GM12878 (cell line): ENCODE results near the gene VWA3B. TPM values are rescaled to one million over a fixed set of nuclear protein-coding genes. Genes with fewer than 3 reads are reported as not detected.

Experiments
- ATAC-seq: fragments of 200-7000 bp; cut with Tn5 transposase; 3 replicates; pipeline ENCODE4 v1.9.1; 2020; ENCODE audit warnings: mild to moderate bottlenecking, moderate library complexity
- BruUV-seq: library from RNA; stranded (reverse); fragments of 400-500 nt; replicated peaks from 2 replicates; lab custom pipeline; 2021; lab: Mats Ljungman, UMichigan
- CTCF ChIA-PET: fragments of 300-600 bp; sonication (Branson Sonifier 250); formaldehyde crosslinking; extraction: SDS; loops from one replicate; lab custom pipeline; 2021; ENCODE audit warnings: inconsistent platforms; lab: Yijun Ruan, JAX
- POLR2A ChIA-PET: fragments of 350-600 bp; formaldehyde crosslinking; extraction: SDS; loops from one replicate; lab custom pipeline; 2021; ENCODE audit warnings: inconsistent platforms; lab: Charles Lee
- RAD21 ChIA-PET: fragments of 300-600 bp; sonication (Branson Sonifier 250); formaldehyde crosslinking; loops from one replicate; lab custom pipeline; 2023; ENCODE audit warnings: antibody characterized with exemption; ENCODE audit not compliant: unreplicated experiment; lab: Charles Lee
- SMC1A ChIA-PET: fragments of 300-600 bp; sonication (Branson Sonifier 250); formaldehyde crosslinking; loops from one replicate; lab custom pipeline; 2023; ENCODE audit not compliant: unreplicated experiment, uncharacterized antibody; lab: Charles Lee
- DNase-seq: peaks from one replicate; pipeline ENCODE4 v3.0.0-alpha.2; 2011; ENCODE audit warnings: low read depth, low spot score
- FAIRE-seq: peaks from 3 replicates; lab custom pipeline; 2011; peaks lifted over from hg19 to GRCh38; lab: Jason Lieb, UNC
- H2AFZ ChIP-seq: 2 replicates; pipeline ENCODE4 v1.6.0; 2011; ENCODE audit warnings: low read depth, low read length, control low read depth; ENCODE audit not compliant: control insufficient read depth
- H3K27ac ChIP-seq: 2 replicates; pipeline ENCODE4 v1.5.1; 2011; ENCODE audit warnings: control low read depth; ENCODE audit not compliant: control insufficient read depth, insufficient read depth
- H3K27me3 ChIP-seq, 2 experiments: replicated peaks in 1 of 2; 2 replicates each; pipeline versions ENCODE4 v1.6.0 to v1.6.1; 2011; ENCODE audit warnings: low read length in 1 of 2; ENCODE audit not compliant: control insufficient read depth in 2 of 2, insufficient read depth in 2 of 2
- H3K36me3 ChIP-seq, 2 experiments: 2 replicates each; pipeline ENCODE4 v1.5.1; 2011; ENCODE audit warnings: low read length in 1 of 2; ENCODE audit not compliant: control insufficient read depth in 2 of 2, insufficient read depth in 2 of 2
- H3K4me1 ChIP-seq: 2 replicates; pipeline ENCODE4 v1.6.1; 2011; ENCODE audit warnings: mild to moderate bottlenecking, low read length, moderate library complexity, mixed read lengths; ENCODE audit not compliant: control insufficient read depth, insufficient read depth
- H3K4me2 ChIP-seq: 2 replicates; pipeline ENCODE4 v1.6.0; 2011; ENCODE audit warnings: control low read depth; ENCODE audit not compliant: control insufficient read depth, insufficient read depth
- H3K4me3 ChIP-seq: fragments of 200-600 bp; sonication (generic); 2 replicates; pipeline ENCODE4 v1.5.1; 2016
- H3K79me2 ChIP-seq: 2 replicates; pipeline ENCODE4 v1.6.0; 2011; ENCODE audit warnings: low read length; ENCODE audit not compliant: control insufficient read depth, insufficient read depth
- H3K9ac ChIP-seq: 2 replicates; pipeline ENCODE4 v1.8.0; 2011; ENCODE audit warnings: low read length, control low read depth, mixed read lengths; ENCODE audit not compliant: control insufficient read depth, insufficient read depth
- H3K9me3 ChIP-seq: replicated peaks from 3 replicates; pipeline ENCODE4 v1.5.1; 2011; ENCODE audit warnings: mild to moderate bottlenecking, low read length; ENCODE audit not compliant: control insufficient read depth, insufficient read depth
- H4K20me1 ChIP-seq: 2 replicates; pipeline ENCODE4 v1.6.0; 2011; ENCODE audit not compliant: control insufficient read depth, insufficient read depth
- NR2F1 ChIP-seq: fragments of 450-650 bp; conservative IDR thresholded peaks from 2 replicates; pipeline ENCODE4 v1.6.1; 2017; ENCODE audit warnings: mild to moderate bottlenecking
- RUNX3 ChIP-seq: IDR thresholded peaks from 2 replicates; pipeline ENCODE4 v1.6.1; 2012; ENCODE audit warnings: low read length, inconsistent platforms
- WGBS: methylation state at CpG from one replicate; pipeline ENCODE4 v1.1.6; 2016; ENCODE audit warnings: low lambda C conversion rate; ENCODE audit not compliant: insufficient replicate concordance, insufficient coverage; ENCODE audit errors: missing lambda C conversion rate; 5-methylcytosine and 5-hydroxymethylcytosine counted together
- in situ Hi-C: fragments of 300-500 bp; cut with MboI; formaldehyde crosslinking; loops from 9 replicates; pipeline ENCODE4 v1.14.3; 2018; ENCODE audit warnings: mixed read lengths
- intact Hi-C: fragments of 100-400 bp; cut with micrococcal nuclease; formaldehyde crosslinking; loops from one replicate; pipeline ENCODE4 v1.14.2; 2022; ENCODE audit not compliant: unreplicated experiment
- polyA plus RNA-seq, 11 experiments: library from polyadenylated mRNA; depleted of rRNA in 4 of 11; unstranded in 6 of 11; stranded (reverse) in 5 of 11; fragments of >200 nt; fragmentation: Nextera tagmentation in 4 of 11; fragmentation: Illumina TruSeq in 1 of 11; extraction: Ambion mirVana in 4 of 11; extraction: Trizol in 1 of 11; gene quantifications; 1 replicate in 1 of 11; 2 replicates in 10 of 11; pipeline versions ENCODE4 v1.2.1 to v1.2.3, GENCODE V29; 2011 to 2016; ENCODE audit warnings: inconsistent platforms in 2 of 11, missing spikeins in 2 of 11, low read depth in 1 of 11
- total RNA-seq, 4 experiments: library from RNA; depleted of rRNA in 3 of 4; stranded (reverse); fragments of >200 nt in 3 of 4; fragmentation: Illumina TruSeq in 1 of 4; extraction: Trizol in 1 of 4; gene quantifications; 2 replicates each; pipeline versions ENCODE4 v1.2.1 to v1.2.3, GENCODE V29; 2013 to 2021
- TF ChIP-seq, protein P1 (sequence below): IDR thresholded peaks from 2 replicates; pipeline ENCODE4 v1.6.1; 2011; ENCODE audit warnings: low read depth, low read length, improper control_type of control experiment, borderline replicate concordance
- TF ChIP-seq, protein P2 (sequence below): fragments of 150-350 bp; IDR thresholded peaks from 2 replicates; pipeline ENCODE4 v1.6.1; 2016; ENCODE audit warnings: low read depth, low read length
- TF ChIP-seq, protein P3 (sequence below): fragments of 450-650 bp; IDR thresholded peaks from 2 replicates; pipeline ENCODE4 v1.6.1; 2017; ENCODE audit warnings: mild to moderate bottlenecking, moderate library complexity
- TF ChIP-seq, protein P4 (sequence below): IDR thresholded peaks from 2 replicates; pipeline ENCODE4 v1.6.1; 2011; ENCODE audit warnings: borderline replicate concordance, low read depth, mild to moderate bottlenecking, moderate library complexity, mixed read lengths, low read length; ENCODE audit not compliant: insufficient read depth; ENCODE audit errors: extremely low read length
- TF ChIP-seq, protein P5 (sequence below): IDR thresholded peaks from 2 replicates; pipeline ENCODE4 v1.6.1; 2012; ENCODE audit warnings: low read depth, low read length, improper control_type of control experiment

Gene VWA3B
- total and polyA plus RNA-seq, 10 of the 15 experiments (the other 5 are each of a cell fraction or from before 2014, with no cell fraction given), result 0.04 to 0.86 (median 0.19) TPM; not detected in 4

DNA sequence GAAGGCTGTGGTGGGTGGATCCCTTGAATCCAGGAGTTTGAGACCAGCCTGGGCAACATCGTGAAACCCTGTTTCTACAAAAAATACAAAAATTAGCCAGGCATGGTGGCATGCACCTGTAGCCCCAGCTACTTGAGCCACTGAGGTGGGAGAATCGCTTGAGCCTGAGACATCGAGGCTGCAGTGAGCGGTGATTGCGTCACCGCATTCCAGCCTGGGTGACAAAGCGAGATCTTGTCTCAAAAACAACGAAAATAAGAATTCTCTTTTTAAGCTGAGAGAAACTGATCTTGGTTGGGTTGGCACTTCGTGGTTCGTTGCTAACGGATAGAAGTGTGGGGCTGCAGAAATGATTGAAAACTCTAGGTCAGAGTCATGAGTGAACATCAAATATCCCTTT, 150.0 kb downstream of the VWA3B start:
- no peaks in the 10 kb centered on the region for H3K9me3 ChIP-seq
- no TSS peak for BruUV-seq
- FAIRE-seq, result no peak
- H3K79me2 ChIP-seq, result no peaks in the 10 kb centered on the region
- ChIA-PET SMC1A (interaction anchor here (0.9 kb wide), 1 partner anchor 11 kb away, joined by 3 read pairs; no protein-coding TSS in a partner anchor), POLR2A (no interaction called here), CTCF (no interaction called here), RAD21 (no interaction called here)
- H3K4me1 ChIP-seq, result no peaks in the 10 kb centered on the region
- no peak overlapping the region for H3K4me2 ChIP-seq
- no peak overlapping the region for H2AFZ ChIP-seq
- no peaks in the 10 kb centered on the region for H4K20me1 ChIP-seq
- in situ Hi-C loops, result no loop called here
- peaks cover 0 to 4% of the 10 kb centered on the region in 2 experiments; a peak in 1 of 4 replicates for H3K27me3 ChIP-seq
- WGBS, result 53% methylated on average over 11 of the region's 11 CpGs
- intact Hi-C loops, result no loop called here
- no peak overlapping the region for H3K9ac ChIP-seq
- no peak for ATAC-seq
- H3K36me3 ChIP-seq, result no peaks in the 10 kb centered on the region
- DNase-seq, result no peak
- TF ChIP-seq, protein P1, sequence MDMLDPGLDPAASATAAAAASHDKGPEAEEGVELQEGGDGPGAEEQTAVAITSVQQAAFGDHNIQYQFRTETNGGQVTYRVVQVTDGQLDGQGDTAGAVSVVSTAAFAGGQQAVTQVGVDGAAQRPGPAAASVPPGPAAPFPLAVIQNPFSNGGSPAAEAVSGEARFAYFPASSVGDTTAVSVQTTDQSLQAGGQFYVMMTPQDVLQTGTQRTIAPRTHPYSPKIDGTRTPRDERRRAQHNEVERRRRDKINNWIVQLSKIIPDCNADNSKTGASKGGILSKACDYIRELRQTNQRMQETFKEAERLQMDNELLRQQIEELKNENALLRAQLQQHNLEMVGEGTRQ, result no peak
- TF ChIP-seq, protein P2, sequence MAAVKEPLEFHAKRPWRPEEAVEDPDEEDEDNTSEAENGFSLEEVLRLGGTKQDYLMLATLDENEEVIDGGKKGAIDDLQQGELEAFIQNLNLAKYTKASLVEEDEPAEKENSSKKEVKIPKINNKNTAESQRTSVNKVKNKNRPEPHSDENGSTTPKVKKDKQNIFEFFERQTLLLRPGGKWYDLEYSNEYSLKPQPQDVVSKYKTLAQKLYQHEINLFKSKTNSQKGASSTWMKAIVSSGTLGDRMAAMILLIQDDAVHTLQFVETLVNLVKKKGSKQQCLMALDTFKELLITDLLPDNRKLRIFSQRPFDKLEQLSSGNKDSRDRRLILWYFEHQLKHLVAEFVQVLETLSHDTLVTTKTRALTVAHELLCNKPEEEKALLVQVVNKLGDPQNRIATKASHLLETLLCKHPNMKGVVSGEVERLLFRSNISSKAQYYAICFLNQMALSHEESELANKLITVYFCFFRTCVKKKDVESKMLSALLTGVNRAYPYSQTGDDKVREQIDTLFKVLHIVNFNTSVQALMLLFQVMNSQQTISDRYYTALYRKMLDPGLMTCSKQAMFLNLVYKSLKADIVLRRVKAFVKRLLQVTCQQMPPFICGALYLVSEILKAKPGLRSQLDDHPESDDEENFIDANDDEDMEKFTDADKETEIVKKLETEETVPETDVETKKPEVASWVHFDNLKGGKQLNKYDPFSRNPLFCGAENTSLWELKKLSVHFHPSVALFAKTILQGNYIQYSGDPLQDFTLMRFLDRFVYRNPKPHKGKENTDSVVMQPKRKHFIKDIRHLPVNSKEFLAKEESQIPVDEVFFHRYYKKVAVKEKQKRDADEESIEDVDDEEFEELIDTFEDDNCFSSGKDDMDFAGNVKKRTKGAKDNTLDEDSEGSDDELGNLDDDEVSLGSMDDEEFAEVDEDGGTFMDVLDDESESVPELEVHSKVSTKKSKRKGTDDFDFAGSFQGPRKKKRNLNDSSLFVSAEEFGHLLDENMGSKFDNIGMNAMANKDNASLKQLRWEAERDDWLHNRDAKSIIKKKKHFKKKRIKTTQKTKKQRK, result no peak
- TF ChIP-seq, protein P3, sequence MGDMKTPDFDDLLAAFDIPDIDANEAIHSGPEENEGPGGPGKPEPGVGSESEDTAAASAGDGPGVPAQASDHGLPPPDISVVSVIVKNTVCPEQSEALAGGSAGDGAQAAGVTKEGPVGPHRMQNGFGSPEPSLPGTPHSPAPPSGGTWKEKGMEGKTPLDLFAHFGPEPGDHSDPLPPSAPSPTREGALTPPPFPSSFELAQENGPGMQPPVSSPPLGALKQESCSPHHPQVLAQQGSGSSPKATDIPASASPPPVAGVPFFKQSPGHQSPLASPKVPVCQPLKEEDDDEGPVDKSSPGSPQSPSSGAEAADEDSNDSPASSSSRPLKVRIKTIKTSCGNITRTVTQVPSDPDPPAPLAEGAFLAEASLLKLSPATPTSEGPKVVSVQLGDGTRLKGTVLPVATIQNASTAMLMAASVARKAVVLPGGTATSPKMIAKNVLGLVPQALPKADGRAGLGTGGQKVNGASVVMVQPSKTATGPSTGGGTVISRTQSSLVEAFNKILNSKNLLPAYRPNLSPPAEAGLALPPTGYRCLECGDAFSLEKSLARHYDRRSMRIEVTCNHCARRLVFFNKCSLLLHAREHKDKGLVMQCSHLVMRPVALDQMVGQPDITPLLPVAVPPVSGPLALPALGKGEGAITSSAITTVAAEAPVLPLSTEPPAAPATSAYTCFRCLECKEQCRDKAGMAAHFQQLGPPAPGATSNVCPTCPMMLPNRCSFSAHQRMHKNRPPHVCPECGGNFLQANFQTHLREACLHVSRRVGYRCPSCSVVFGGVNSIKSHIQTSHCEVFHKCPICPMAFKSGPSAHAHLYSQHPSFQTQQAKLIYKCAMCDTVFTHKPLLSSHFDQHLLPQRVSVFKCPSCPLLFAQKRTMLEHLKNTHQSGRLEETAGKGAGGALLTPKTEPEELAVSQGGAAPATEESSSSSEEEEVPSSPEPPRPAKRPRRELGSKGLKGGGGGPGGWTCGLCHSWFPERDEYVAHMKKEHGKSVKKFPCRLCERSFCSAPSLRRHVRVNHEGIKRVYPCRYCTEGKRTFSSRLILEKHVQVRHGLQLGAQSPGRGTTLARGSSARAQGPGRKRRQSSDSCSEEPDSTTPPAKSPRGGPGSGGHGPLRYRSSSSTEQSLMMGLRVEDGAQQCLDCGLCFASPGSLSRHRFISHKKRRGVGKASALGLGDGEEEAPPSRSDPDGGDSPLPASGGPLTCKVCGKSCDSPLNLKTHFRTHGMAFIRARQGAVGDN, result no peak
- TF ChIP-seq, protein P4, sequence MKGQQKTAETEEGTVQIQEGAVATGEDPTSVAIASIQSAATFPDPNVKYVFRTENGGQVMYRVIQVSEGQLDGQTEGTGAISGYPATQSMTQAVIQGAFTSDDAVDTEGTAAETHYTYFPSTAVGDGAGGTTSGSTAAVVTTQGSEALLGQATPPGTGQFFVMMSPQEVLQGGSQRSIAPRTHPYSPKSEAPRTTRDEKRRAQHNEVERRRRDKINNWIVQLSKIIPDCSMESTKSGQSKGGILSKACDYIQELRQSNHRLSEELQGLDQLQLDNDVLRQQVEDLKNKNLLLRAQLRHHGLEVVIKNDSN, result no peak
- TF ChIP-seq RUNX3, result no peak
- TF ChIP-seq, protein P5, sequence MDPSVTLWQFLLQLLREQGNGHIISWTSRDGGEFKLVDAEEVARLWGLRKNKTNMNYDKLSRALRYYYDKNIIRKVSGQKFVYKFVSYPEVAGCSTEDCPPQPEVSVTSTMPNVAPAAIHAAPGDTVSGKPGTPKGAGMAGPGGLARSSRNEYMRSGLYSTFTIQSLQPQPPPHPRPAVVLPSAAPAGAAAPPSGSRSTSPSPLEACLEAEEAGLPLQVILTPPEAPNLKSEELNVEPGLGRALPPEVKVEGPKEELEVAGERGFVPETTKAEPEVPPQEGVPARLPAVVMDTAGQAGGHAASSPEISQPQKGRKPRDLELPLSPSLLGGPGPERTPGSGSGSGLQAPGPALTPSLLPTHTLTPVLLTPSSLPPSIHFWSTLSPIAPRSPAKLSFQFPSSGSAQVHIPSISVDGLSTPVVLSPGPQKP, result no peak
- TF ChIP-seq NR2F1, result no peak
- no peak overlapping the region for H3K27ac ChIP-seq
- H3K4me3 ChIP-seq, result no peak overlapping the region
